H1 (cell line): ENCODE measurements around the gene ZRANB1. TPM values are rescaled to one million over a fixed set of nuclear protein-coding genes. Genes with fewer than 3 reads are reported as not detected.

Source experiments
- CTCF ChIA-PET: fragments of 300-600 bp; sonication (Branson Sonifier 250); formaldehyde crosslinking; loops from one replicate; lab custom pipeline; 2021; ENCODE audit not compliant: partially characterized antibody; lab: Charles Lee
- POLR2A ChIA-PET: fragments of 300-600 bp; sonication (Branson Sonifier 250); formaldehyde crosslinking; loops from one replicate; lab custom pipeline; 2021; ENCODE audit warnings: inconsistent platforms; ENCODE audit not compliant: partially characterized antibody; lab: Charles Lee
- DNase-seq, 2 experiments: peaks; one replicate each; pipeline versions ENCODE4 v3.0.0 to v3.0.0-alpha.2; 2010 to 2022; ENCODE audit warnings: low spot score in 2 of 2, low read depth in 1 of 2, mixed read lengths in 1 of 2
- FAIRE-seq: peaks from 2 replicates; lab custom pipeline; 2011; peaks lifted over from hg19 to GRCh38; lab: Jason Lieb, UNC
- H2AFZ ChIP-seq: 2 replicates; pipeline ENCODE4 v1.8.1; 2012; ENCODE audit warnings: low read length, inconsistent platforms
- H2AK5ac ChIP-seq: 2 replicates; pipeline ENCODE4 v1.6.1; 2013; ENCODE audit warnings: low read depth, low read length
- H2BK120ac ChIP-seq: replicated peaks from 2 replicates; pipeline ENCODE3; 2013; ENCODE audit warnings: low read depth, low read length, inconsistent platforms
- H2BK12ac ChIP-seq: 2 replicates; pipeline ENCODE4 v1.6.1; 2013; ENCODE audit warnings: low read depth, low read length
- H2BK15ac ChIP-seq: 2 replicates; pipeline ENCODE4 v1.6.1; 2013; ENCODE audit warnings: low read length
- H2BK20ac ChIP-seq: 2 replicates; pipeline ENCODE4 v1.6.1; 2013; ENCODE audit warnings: low read length
- H2BK5ac ChIP-seq: 2 replicates; pipeline ENCODE4 v1.6.1; 2013; ENCODE audit warnings: low read depth, low read length
- H3K14ac ChIP-seq: 2 replicates; pipeline ENCODE4 v1.6.1; 2013; ENCODE audit warnings: inconsistent platforms; ENCODE audit not compliant: insufficient read length
- H3K18ac ChIP-seq: 2 replicates; pipeline ENCODE4 v1.6.1; 2013; ENCODE audit warnings: low read length; ENCODE audit errors: extremely low read depth
- H3K23ac ChIP-seq: 2 replicates; pipeline ENCODE4 v1.6.1; 2013; ENCODE audit warnings: inconsistent platforms; ENCODE audit not compliant: insufficient read length
- H3K23me2 ChIP-seq: 2 replicates; pipeline ENCODE4 v1.6.1; 2013; ENCODE audit warnings: low read depth, low read length
- H3K27ac ChIP-seq: 2 replicates; pipeline ENCODE4 v1.6.1; 2011; ENCODE audit warnings: low read depth, low read length, inconsistent platforms
- H3K27me3 ChIP-seq, 4 experiments: replicated peaks in 1 of 4; 1 replicate in 1 of 4; 2 replicates in 3 of 4; pipeline versions ENCODE4 v1.6.1 to v1.8.1; 2011 to 2013; ENCODE audit warnings: low read length in 3 of 4, mild to moderate bottlenecking in 3 of 4, inconsistent platforms in 2 of 4, mixed read lengths in 2 of 4, moderate library complexity in 1 of 4; ENCODE audit not compliant: control insufficient read depth in 3 of 4, insufficient read depth in 3 of 4; ENCODE audit errors: extremely low read depth in 1 of 4
- H3K36me3 ChIP-seq, 4 experiments: 2 replicates each; pipeline versions ENCODE4 v1.6.1 to v1.8.1; 2011 to 2013; ENCODE audit warnings: mild to moderate bottlenecking in 4 of 4, low read length in 3 of 4, moderate library complexity in 2 of 4, control low read depth in 1 of 4, inconsistent platforms in 1 of 4; ENCODE audit not compliant: insufficient read depth in 4 of 4, control insufficient read depth in 2 of 4
- H3K4ac ChIP-seq: replicated peaks from 2 replicates; pipeline ENCODE3; 2013; ENCODE audit warnings: low read length, low read depth, mixed read lengths, inconsistent platforms; ENCODE audit not compliant: insufficient read length
- H3K4me1 ChIP-seq, 4 experiments: replicated peaks in 1 of 4; 1 replicate in 1 of 4; 2 replicates in 3 of 4; pipeline versions ENCODE4 v1.6.1 to v1.8.1; 2011 to 2013; ENCODE audit warnings: low read length in 3 of 4, inconsistent platforms in 2 of 4, mixed read lengths in 1 of 4; ENCODE audit not compliant: insufficient read depth in 4 of 4, control insufficient read depth in 3 of 4
- H3K4me2 ChIP-seq, 2 experiments: 2 replicates each; pipeline versions ENCODE4 v1.6.1 to v1.8.1; 2011 to 2013; ENCODE audit warnings: low read depth in 2 of 2, low read length in 2 of 2, control low read depth in 1 of 2, inconsistent platforms in 1 of 2, mild to moderate bottlenecking in 1 of 2; ENCODE audit not compliant: insufficient read depth in 1 of 2
- H3K4me3 ChIP-seq, 4 experiments: fragments of 200-600, 300-600 bp in 1 of 4; sonication (generic), shearing (Covaris generic), sonication (Bioruptor Twin) in 1 of 4; 2 replicates each; pipeline versions ENCODE4 v1.5.1 to v1.8.1; 2011 to 2016; ENCODE audit warnings: low read length in 4 of 4, low read depth in 3 of 4, control low read depth in 2 of 4, inconsistent platforms in 2 of 4, mild to moderate bottlenecking in 2 of 4, mixed read lengths in 1 of 4, moderate library complexity in 1 of 4; ENCODE audit not compliant: insufficient read depth in 2 of 4; ENCODE audit errors: extremely low read depth in 1 of 4
- H3K56ac ChIP-seq: replicated peaks from 2 replicates; pipeline ENCODE3; 2013; ENCODE audit warnings: low read depth, mild to moderate bottlenecking, mixed read lengths, low read length, inconsistent platforms; ENCODE audit not compliant: insufficient read length
- H3K79me1 ChIP-seq: 2 replicates; pipeline ENCODE4 v1.6.1; 2013; ENCODE audit warnings: low read depth, low read length, control low read depth
- H3K79me2 ChIP-seq, 2 experiments: 2 replicates each; pipeline versions ENCODE4 v1.6.1 to v1.8.1; 2012 to 2013; ENCODE audit warnings: low read length in 2 of 2, mild to moderate bottlenecking in 2 of 2, inconsistent platforms in 1 of 2; ENCODE audit not compliant: insufficient read depth in 2 of 2, control insufficient read depth in 1 of 2
- H3K9ac ChIP-seq, 4 experiments: replicated peaks in 1 of 4; 1 replicate in 1 of 4; 2 replicates in 3 of 4; pipeline versions ENCODE4 v1.6.1 to v1.8.1; 2011 to 2013; ENCODE audit warnings: low read depth in 3 of 4, low read length in 3 of 4, control low read depth in 2 of 4, mild to moderate bottlenecking in 2 of 4, moderate library complexity in 2 of 4, inconsistent platforms in 1 of 4; ENCODE audit errors: extremely low read depth in 1 of 4
- H3K9me3 ChIP-seq, 2 experiments: 2 replicates each; pipeline versions ENCODE4 v1.6.1 to v1.8.1; 2012 to 2013; ENCODE audit warnings: mild to moderate bottlenecking in 2 of 2, moderate library complexity in 2 of 2, control low read depth in 1 of 2, inconsistent platforms in 1 of 2, low read depth in 1 of 2, low read length in 1 of 2, mixed read lengths in 1 of 2; ENCODE audit not compliant: insufficient read depth in 2 of 2
- H4K20me1 ChIP-seq, 2 experiments: replicated peaks in 1 of 2; 2 replicates each; pipeline versions ENCODE3 to v1.8.1; 2011 to 2013; ENCODE audit warnings: inconsistent platforms in 2 of 2, low read length in 2 of 2, mild to moderate bottlenecking in 1 of 2; ENCODE audit not compliant: insufficient read depth in 2 of 2, control insufficient read depth in 1 of 2
- H4K5ac ChIP-seq: 2 replicates; pipeline ENCODE4 v1.6.1; 2013; ENCODE audit warnings: low read length, low read depth, mixed read lengths, inconsistent platforms; ENCODE audit not compliant: insufficient read length
- H4K8ac ChIP-seq: 2 replicates; pipeline ENCODE4 v1.8.0; 2013; ENCODE audit warnings: mild to moderate bottlenecking, moderate library complexity, low read length, inconsistent platforms; ENCODE audit not compliant: insufficient read depth; ENCODE audit errors: extremely low read depth
- H4K91ac ChIP-seq: replicated peaks from 2 replicates; pipeline ENCODE3; 2013; ENCODE audit warnings: low read length, mixed read lengths, inconsistent platforms; ENCODE audit not compliant: insufficient read length
- BACH1 ChIP-seq: IDR thresholded peaks from 2 replicates; pipeline ENCODE4 v1.6.1; 2012; ENCODE audit warnings: low read length, improper control_type of control experiment
- BCL11A ChIP-seq, 2 experiments: IDR thresholded peaks; one replicate each; pipeline ENCODE4 v1.6.1; 2011; ENCODE audit warnings: low read depth in 2 of 2, low read length in 2 of 2, mild to moderate bottlenecking in 2 of 2
- CBX5 ChIP-seq: fragments of 300-800, 300-1000 bp; sonication (generic); IDR thresholded peaks from 2 replicates; pipeline ENCODE4 v1.7.1; 2016; ENCODE audit warnings: antibody characterized with exemption, low read length, low read depth
- CHD1 ChIP-seq: IDR thresholded peaks from 2 replicates; pipeline ENCODE4 v1.6.1; 2012; ENCODE audit warnings: low read depth, low read length, improper control_type of control experiment
- CREB1 ChIP-seq: IDR thresholded peaks from 2 replicates; pipeline ENCODE4 v1.6.1; 2012; ENCODE audit warnings: inconsistent platforms
- CTBP2 ChIP-seq: IDR thresholded peaks from 2 replicates; pipeline ENCODE4 v1.7.0; 2011; ENCODE audit warnings: borderline replicate concordance, mild to moderate bottlenecking, moderate library complexity, mixed read lengths, low read length; ENCODE audit not compliant: insufficient read depth, insufficient read length
- KDM1A ChIP-seq: fragments of 200-600, 300-600 bp; sonication (generic); IDR thresholded peaks from 2 replicates; pipeline ENCODE4 v1.7.1; 2016; ENCODE audit warnings: mild to moderate bottlenecking, low read length, borderline replicate concordance
- KDM5A ChIP-seq: fragments of 200-600 bp; IDR thresholded peaks from 2 replicates; pipeline ENCODE4 v1.7.1; 2012; ENCODE audit warnings: mild to moderate bottlenecking, low read length, inconsistent platforms, mixed read lengths
- NANOG ChIP-seq: IDR thresholded peaks from 2 replicates; pipeline ENCODE4 v1.6.1; 2011; ENCODE audit warnings: low read length, low read depth, mild to moderate bottlenecking, inconsistent platforms; ENCODE audit not compliant: insufficient read depth, poor library complexity, severe bottlenecking
- SAP30 ChIP-seq: fragments of 300-600 bp; sonication (generic); IDR thresholded peaks from 2 replicates; pipeline ENCODE4 v1.7.1; 2012; ENCODE audit warnings: low read length, moderate library complexity, mild to moderate bottlenecking, inconsistent platforms; ENCODE audit not compliant: insufficient read depth, insufficient replicate concordance
- SP1 ChIP-seq: IDR thresholded peaks from 2 replicates; pipeline ENCODE4 v1.6.1; 2011; ENCODE audit warnings: low read depth, low read length
- SRF ChIP-seq: IDR thresholded peaks from 2 replicates; pipeline ENCODE4 v1.6.1; 2011; ENCODE audit warnings: mild to moderate bottlenecking, low read depth, low read length, moderate library complexity
- TCF12 ChIP-seq: IDR thresholded peaks from 2 replicates; pipeline ENCODE4 v1.6.1; 2011; ENCODE audit warnings: low read depth, mild to moderate bottlenecking, low read length
- WGBS, 2 experiments: shearing (Covaris generic) in 1 of 2; methylation state at CpG; one replicate each; pipeline versions ENCODE4 v1.1.6 to v1.1.7; 2013 to 2015; ENCODE audit warnings: low lambda C conversion rate in 2 of 2, mixed read lengths in 2 of 2, inconsistent platforms in 1 of 2, low coverage in 1 of 2, missing lambda C conversion rate in 1 of 2; ENCODE audit not compliant: insufficient replicate concordance in 2 of 2, insufficient coverage in 1 of 2, insufficient read length in 1 of 2; ENCODE audit errors: extremely low coverage in 1 of 2, missing lambda C conversion rate in 1 of 2; 5-methylcytosine and 5-hydroxymethylcytosine counted together
- polyA plus RNA-seq, 7 experiments: library from polyadenylated mRNA; depleted of rRNA in 3 of 7; stranded (reverse) in 5 of 7; unstranded in 2 of 7; fragments of >200 nt in 5 of 7; fragments of 200-250 nt in 2 of 7; gene quantifications; 1 replicate in 5 of 7; 2 replicates in 1 of 7; 4 replicates in 1 of 7; pipeline versions ENCODE4 v1.2.1 to v1.2.3, GENCODE V29; 2011 to 2013; ENCODE audit warnings: missing spikeins in 2 of 7, mixed read lengths in 2 of 7
- total RNA-seq: library from RNA; stranded (reverse); fragmentation: NEBNext Ultra II Directional; extraction: Animal tissue kit (Norgen Biotek cat#: 25700); gene quantifications from 2 replicates; pipeline ENCODE4 v1.2.1, GENCODE V29; 2021

Gene ZRANB1
- total and polyA plus RNA-seq, 2 of the 8 experiments (the other 6 are each of a cell fraction or from before 2014, with no cell fraction given), result 6.1 to 19.9 TPM

- Histone ChIP-seq H3K23me2 (no peaks in the 10 kb centered on the region), H2BK12ac (no peak overlapping the region), H2BK15ac (no peak overlapping the region), H3K4me2 (no peak overlapping the region), H3K9ac (no peak overlapping the region), H4K5ac (no peak overlapping the region), H2BK5ac (no peak overlapping the region), H4K20me1 (peaks cover 0 to 8% of the 10 kb centered on the region in 2 experiments), H2AFZ (no peak overlapping the region), H2BK20ac (no peak overlapping the region), H3K4me3 (no peak overlapping the region), H3K27ac (no peak overlapping the region), H3K56ac (no peak overlapping the region), H3K27me3 (peaks cover 0 to 2% (median 0%) of the 10 kb centered on the region in 4 experiments; a peak in 1 of 7 replicates), H3K4ac (no peak overlapping the region), H3K23ac (no peak overlapping the region), H3K4me1 (no peaks in the 10 kb centered on the region), H2AK5ac (no peak overlapping the region), H2BK120ac (no peak overlapping the region), H4K8ac (no peak overlapping the region), H3K14ac (no peak overlapping the region), H3K18ac (no peak overlapping the region), H3K9me3 (no peaks in the 10 kb centered on the region), H3K36me3 (peaks cover 0 to 20% (median 6%) of the 10 kb centered on the region in 4 experiments; a peak in 4 of 8 replicates), H4K91ac (no peak overlapping the region), H3K79me2 (peaks cover 0 to 86% of the 10 kb centered on the region in 2 experiments), H3K79me1 (peaks cover 8% of the 10 kb centered on the region; the same call in 1 of the 2 replicates)
- CTCF ChIA-PET, result interaction anchor here (0.6 kb wide), 1 partner anchor 224 kb away, joined by 4 read pairs; no protein-coding TSS in a partner anchor
- FAIRE-seq (no peak), DNase-seq (no peak)
- POLR2A ChIA-PET, result no interaction called here
- 82 to 100% methylated on average over 1 to 7 of the region's 7 CpGs for WGBS, 2 experiments
- TF ChIP-seq KDM1A, result no peak
- no peak for TF ChIP-seq TCF12
- TF ChIP-seq SAP30, result no peak
- TF ChIP-seq CHD1, result no peak
- no peak for TF ChIP-seq CBX5
- TF ChIP-seq SP1, result no peak
- no peak for TF ChIP-seq BACH1
- no peak for TF ChIP-seq KDM5A
- no peak for TF ChIP-seq CREB1
- no peak for TF ChIP-seq CTBP2
- no peak for TF ChIP-seq NANOG
- no peak for TF ChIP-seq BCL11A (IDR thresholded peaks at IDR 0.05; ENCODE audit: low read depth in 2 of 2, low read length in 2 of 2)
- TF ChIP-seq SRF, result no peak
Observed at GRCh38 chr10:124963866-124964720, 22.2 kb downstream of the ZRANB1 start.
